SU-DHL-6 (cell line): ENCODE measurements around the gene EIF4E1B.

ENCODE experiments used
- H2AFZ ChIP-seq: fragments of 200-600 bp; sonication (generic); 2 replicates; pipeline ENCODE4 v1.6.1; 2014; ENCODE audit warnings: low read depth, mild to moderate bottlenecking, moderate library complexity, mixed read lengths, antibody characterized with exemption, low read length; ENCODE audit not compliant: severe bottlenecking
- H3F3A ChIP-seq: fragments of 200-600 bp; shearing (Covaris generic); 2 replicates; pipeline ENCODE4 v1.6.0; 2016; ENCODE audit warnings: antibody characterized with exemption, mild to moderate bottlenecking; ENCODE audit not compliant: insufficient read depth
- H3K27ac ChIP-seq: fragments of 200-600 bp; sonication (generic); 2 replicates; pipeline ENCODE4 v1.5.1; 2016; ENCODE audit warnings: low read depth, mild to moderate bottlenecking, low read length, moderate library complexity, mixed read lengths
- H3K27me3 ChIP-seq: fragments of 200-600 bp; sonication (generic), shearing (Covaris generic); 2 replicates; pipeline ENCODE4 v1.6.0; 2014; ENCODE audit warnings: mild to moderate bottlenecking, low read length
- H3K36me3 ChIP-seq: fragments of 200-600 bp; sonication (generic); 2 replicates; pipeline ENCODE4 v1.6.1; 2014; ENCODE audit warnings: mild to moderate bottlenecking, low read length, mixed read lengths
- H3K4me2 ChIP-seq: fragments of 300-600, 200-600 bp; shearing (Covaris generic), sonication (generic); 2 replicates; pipeline ENCODE4 v1.6.0; 2014; ENCODE audit warnings: low read length, low read depth, mild to moderate bottlenecking; ENCODE audit not compliant: poor library complexity, severe bottlenecking
- H3K4me3 ChIP-seq: fragments of 200-600 bp; sonication (generic); 2 replicates; pipeline ENCODE4 v1.5.1; 2014; ENCODE audit warnings: antibody characterized with exemption, low read length, mild to moderate bottlenecking, mixed read lengths; ENCODE audit not compliant: insufficient read depth, poor library complexity, severe bottlenecking
- H3K79me2 ChIP-seq: fragments of 200-600 bp; sonication (generic); 2 replicates; pipeline ENCODE4 v1.6.1; 2014; ENCODE audit warnings: mild to moderate bottlenecking, low read length, moderate library complexity; ENCODE audit not compliant: insufficient read depth
- H3K9ac ChIP-seq: fragments of 200-600 bp; sonication (generic); 2 replicates; pipeline ENCODE4 v1.7.0; 2014; ENCODE audit warnings: mild to moderate bottlenecking, low read length
- H3K9me2 ChIP-seq: fragments of 200-600 bp; sonication (generic); replicated peaks from 2 replicates; pipeline ENCODE4 v1.6.1; 2014; ENCODE audit warnings: low read length; ENCODE audit not compliant: insufficient read depth
- H3K9me3 ChIP-seq: fragments of 200-600 bp; sonication (generic); 2 replicates; pipeline ENCODE4 v1.6.1; 2014; ENCODE audit warnings: low read length, mixed read lengths; ENCODE audit not compliant: insufficient read depth
- H4K20me1 ChIP-seq: fragments of 200-600 bp; sonication (generic); 2 replicates; pipeline ENCODE4 v1.6.1; 2014; ENCODE audit warnings: low read depth, mild to moderate bottlenecking, antibody characterized with exemption, low read length, moderate library complexity, mixed read lengths
- EZH2phosphoT487 ChIP-seq: fragments of 200-600 bp; sonication (generic), shearing (Covaris generic); conservative IDR thresholded peaks from 2 replicates; pipeline ENCODE4 v1.6.1; 2018; ENCODE audit warnings: mild to moderate bottlenecking, antibody characterized with exemption, low read length, moderate library complexity, mixed read lengths
- TF ChIP-seq, protein P1 (sequence below): fragments of 200-600 bp; sonication (generic); IDR thresholded peaks from one replicate; pipeline ENCODE4 v1.5.1; 2017; ENCODE audit warnings: antibody characterized with exemption, mild to moderate bottlenecking, low read length, moderate library complexity; ENCODE audit not compliant: insufficient read depth, poor library complexity, severe bottlenecking

EIF4E1B gene

DNA sequence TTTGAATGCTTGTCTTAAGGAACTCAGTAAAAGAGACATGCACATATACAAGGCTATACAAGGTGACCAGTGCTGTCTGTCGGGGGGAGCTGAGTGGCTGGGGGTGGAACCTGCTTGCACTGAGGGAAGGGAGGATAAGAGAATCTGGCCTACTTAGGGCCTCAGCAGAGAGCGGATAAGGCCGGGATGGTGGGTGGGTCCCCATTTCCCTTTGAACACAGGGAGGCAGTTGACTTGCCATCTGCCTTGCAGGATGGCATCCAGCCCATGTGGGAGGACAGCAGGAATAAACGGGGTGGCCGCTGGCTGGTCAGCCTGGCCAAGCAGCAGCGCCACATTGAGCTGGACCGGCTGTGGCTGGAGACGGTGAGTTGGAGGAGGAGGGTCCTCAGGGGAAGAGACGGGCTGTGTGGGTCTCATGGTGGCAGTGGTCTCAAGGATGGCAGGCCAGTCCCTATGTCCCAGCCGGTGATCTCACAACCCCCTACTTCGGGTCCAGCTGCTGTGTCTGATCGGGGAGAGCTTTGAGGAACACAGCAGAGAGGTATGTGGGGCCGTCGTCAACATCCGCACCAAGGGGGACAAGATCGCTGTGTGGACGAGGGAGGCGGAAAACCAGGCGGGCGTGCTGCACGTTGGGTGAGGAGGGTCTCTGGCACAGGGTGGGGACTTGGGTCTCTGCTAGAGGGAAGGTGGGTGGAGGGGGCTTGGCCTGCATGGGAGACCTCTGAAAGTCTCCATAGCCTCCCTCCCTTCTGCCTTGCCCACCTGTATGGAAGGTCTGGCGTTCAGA lies 14.6 kb downstream of the EIF4E1B start:
- Histone ChIP-seq H3K27me3 (no peaks in the 10 kb centered on the region), H3K36me3 (no peaks in the 10 kb centered on the region), H3K79me2 (no peaks in the 10 kb centered on the region), H3K9me2 (no peaks in the 10 kb centered on the region), H3K4me2 (no peak overlapping the region), H3K9me3 (no peaks in the 10 kb centered on the region), H2AFZ (no peak overlapping the region), H3F3A (0 out of 2 replicates have a peak, but pooled peaks cover 4% of the 10 kb centered on the region), H4K20me1 (no peaks in the 10 kb centered on the region), H3K27ac (no peak overlapping the region), H3K9ac (no peak overlapping the region), H3K4me3 (no peak overlapping the region)
- TF ChIP-seq, protein P1, sequence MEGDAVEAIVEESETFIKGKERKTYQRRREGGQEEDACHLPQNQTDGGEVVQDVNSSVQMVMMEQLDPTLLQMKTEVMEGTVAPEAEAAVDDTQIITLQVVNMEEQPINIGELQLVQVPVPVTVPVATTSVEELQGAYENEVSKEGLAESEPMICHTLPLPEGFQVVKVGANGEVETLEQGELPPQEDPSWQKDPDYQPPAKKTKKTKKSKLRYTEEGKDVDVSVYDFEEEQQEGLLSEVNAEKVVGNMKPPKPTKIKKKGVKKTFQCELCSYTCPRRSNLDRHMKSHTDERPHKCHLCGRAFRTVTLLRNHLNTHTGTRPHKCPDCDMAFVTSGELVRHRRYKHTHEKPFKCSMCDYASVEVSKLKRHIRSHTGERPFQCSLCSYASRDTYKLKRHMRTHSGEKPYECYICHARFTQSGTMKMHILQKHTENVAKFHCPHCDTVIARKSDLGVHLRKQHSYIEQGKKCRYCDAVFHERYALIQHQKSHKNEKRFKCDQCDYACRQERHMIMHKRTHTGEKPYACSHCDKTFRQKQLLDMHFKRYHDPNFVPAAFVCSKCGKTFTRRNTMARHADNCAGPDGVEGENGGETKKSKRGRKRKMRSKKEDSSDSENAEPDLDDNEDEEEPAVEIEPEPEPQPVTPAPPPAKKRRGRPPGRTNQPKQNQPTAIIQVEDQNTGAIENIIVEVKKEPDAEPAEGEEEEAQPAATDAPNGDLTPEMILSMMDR: no peak
- TF ChIP-seq EZH2phosphoT487: no peak

DNA sequence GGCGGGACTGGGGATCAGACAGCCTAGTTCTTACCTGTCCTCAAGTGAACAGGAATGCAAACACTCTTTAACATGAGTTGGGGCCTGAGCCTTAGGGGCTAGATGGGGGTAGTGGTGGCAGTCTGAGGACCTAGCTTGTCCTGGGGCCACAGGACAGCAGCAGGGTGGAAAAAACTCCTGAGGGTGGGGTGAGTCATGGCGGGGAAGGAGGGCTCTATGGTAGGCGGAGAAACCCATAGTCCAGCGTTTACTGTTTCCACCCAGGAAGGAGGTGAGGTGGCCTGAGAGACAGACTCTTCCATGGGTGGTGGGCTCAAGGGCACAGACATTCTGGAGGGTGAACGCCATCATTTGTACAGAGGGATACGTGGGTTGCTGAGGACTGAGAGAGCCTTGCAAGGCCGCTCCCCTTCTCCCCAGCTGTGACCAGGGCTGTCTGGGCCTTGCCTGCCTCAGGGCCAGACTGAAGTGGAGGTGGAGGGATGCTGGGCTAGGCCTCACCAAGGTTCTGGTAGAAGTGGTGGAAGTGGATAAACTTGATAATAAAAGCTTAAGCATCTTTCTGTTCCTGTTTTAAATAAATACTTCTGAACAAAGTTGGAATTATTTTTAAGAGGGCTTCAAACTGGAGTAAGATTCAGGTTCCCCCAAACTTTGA lies 15.7 kb downstream of the EIF4E1B start:
- Histone ChIP-seq H2AFZ (peak overlapping the region; percentile 75), H4K20me1 (no peaks in the 10 kb centered on the region), H3K36me3 (no peaks in the 10 kb centered on the region), H3K27me3 (no peaks in the 10 kb centered on the region), H3K4me3 (no peak overlapping the region), H3K79me2 (no peaks in the 10 kb centered on the region), H3K4me2 (peak overlapping the region; percentile 82), H3K9ac (peak overlapping the region; percentile 51; the same call in 1 of the 2 replicates), H3F3A (0 out of 2 replicates have a peak, but pooled peaks cover 4% of the 10 kb centered on the region), H3K9me2 (no peaks in the 10 kb centered on the region), H3K27ac (no peak overlapping the region), H3K9me3 (no peaks in the 10 kb centered on the region)
- TF ChIP-seq, protein P1: no peak
- no peak for TF ChIP-seq EZH2phosphoT487

DNA sequence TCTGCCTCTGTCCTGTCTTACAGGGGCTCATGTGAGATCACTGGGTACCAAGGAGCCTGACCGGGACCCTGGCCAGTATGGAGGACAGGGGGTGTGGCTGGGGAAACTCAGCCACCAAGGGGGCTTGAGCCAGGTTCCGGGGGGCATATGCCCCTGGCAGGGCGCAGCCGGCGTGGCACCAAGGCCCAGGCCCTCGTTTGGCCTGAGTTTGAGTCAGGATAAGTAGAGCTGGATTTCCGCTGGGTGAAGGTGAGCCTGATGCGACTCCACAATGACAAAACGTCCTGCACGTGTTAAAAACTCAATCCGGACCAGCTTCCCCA lies 16.2 kb downstream of the EIF4E1B start:
- Histone ChIP-seq H3K36me3 (no peaks in the 10 kb centered on the region), H3K4me3 (peak overlapping the region; percentile 29), H3K27ac (no peak overlapping the region), H4K20me1 (no peaks in the 10 kb centered on the region), H3K9me3 (no peaks in the 10 kb centered on the region), H3K79me2 (no peaks in the 10 kb centered on the region), H3K9ac (peak overlapping the region; percentile 51), H3F3A (0 out of 2 replicates have a peak, but pooled peaks cover 4% of the 10 kb centered on the region), H3K9me2 (no peaks in the 10 kb centered on the region), H3K27me3 (no peaks in the 10 kb centered on the region), H3K4me2 (peak overlapping the region; percentile 82), H2AFZ (peak overlapping the region; percentile 75)
- TF ChIP-seq, protein P1: no peak
- no peak for TF ChIP-seq EZH2phosphoT487
